ENCODE results near the gene TEDC2. TPM values are rescaled to one million over a fixed set of nuclear protein-coding genes. Genes with fewer than 3 reads are reported as not detected.

The TEDC2 gene
- total and polyA plus RNA-seq, 2 of the 8 experiments (the other 6 are each of a cell fraction or from before 2014, with no cell fraction given): 54.6 to 55.6 TPM

GRCh38 chr16:2424061-2425007, 35.6 kb upstream of the TEDC2 start (continued):
- TF ChIP-seq CHD7 (IDR thresholded peaks at IDR 0.05; ENCODE audit: insufficient replicate concordance, low read length): no peak
